ENCODE results near the gene DMXL2. TPM values are rescaled to one million over a fixed set of nuclear protein-coding genes. Genes with fewer than 3 reads are reported as not detected.

DMXL2 gene
- total RNA-seq, 1 experiment from 2014 or later = 10.9 TPM

- H2AFZ ChIP-seq (ENCODE audit: low read length) = peak overlapping the region; percentile 54; the same call in 1 of the 2 replicates
- TF ChIP-seq, protein P1, sequence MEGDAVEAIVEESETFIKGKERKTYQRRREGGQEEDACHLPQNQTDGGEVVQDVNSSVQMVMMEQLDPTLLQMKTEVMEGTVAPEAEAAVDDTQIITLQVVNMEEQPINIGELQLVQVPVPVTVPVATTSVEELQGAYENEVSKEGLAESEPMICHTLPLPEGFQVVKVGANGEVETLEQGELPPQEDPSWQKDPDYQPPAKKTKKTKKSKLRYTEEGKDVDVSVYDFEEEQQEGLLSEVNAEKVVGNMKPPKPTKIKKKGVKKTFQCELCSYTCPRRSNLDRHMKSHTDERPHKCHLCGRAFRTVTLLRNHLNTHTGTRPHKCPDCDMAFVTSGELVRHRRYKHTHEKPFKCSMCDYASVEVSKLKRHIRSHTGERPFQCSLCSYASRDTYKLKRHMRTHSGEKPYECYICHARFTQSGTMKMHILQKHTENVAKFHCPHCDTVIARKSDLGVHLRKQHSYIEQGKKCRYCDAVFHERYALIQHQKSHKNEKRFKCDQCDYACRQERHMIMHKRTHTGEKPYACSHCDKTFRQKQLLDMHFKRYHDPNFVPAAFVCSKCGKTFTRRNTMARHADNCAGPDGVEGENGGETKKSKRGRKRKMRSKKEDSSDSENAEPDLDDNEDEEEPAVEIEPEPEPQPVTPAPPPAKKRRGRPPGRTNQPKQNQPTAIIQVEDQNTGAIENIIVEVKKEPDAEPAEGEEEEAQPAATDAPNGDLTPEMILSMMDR (conservative IDR thresholded peaks at IDR 0.05; ENCODE audit: low read depth, low read length) = peak; percentile 72
- no peak for TF ChIP-seq EZH2phosphoT487 (IDR thresholded peaks at IDR 0.05; ENCODE audit: borderline replicate concordance, low read length)
- no peak overlapping the region for H3K4me2 ChIP-seq (ENCODE audit: low read length)
- H3K79me2 ChIP-seq (ENCODE audit: low read length) = no peaks in the 10 kb centered on the region
- intact Hi-C loops (cut with micrococcal nuclease) = loop anchor here (2.0 to 5.0 kb wide), 2 partner anchors 97 to 175 kb away; no protein-coding TSS in a partner anchor
- no peak overlapping the region for H3K27ac ChIP-seq (ENCODE audit: low read length)
- H3K4me3 ChIP-seq (ENCODE audit: low read length) = no peak overlapping the region
- ChIA-PET POLR2A (ENCODE audit: unreplicated experiment) (no interaction called here), CTCF (interaction anchor here (0.6 to 1.1 kb wide), 4 partner anchors 21 to 239 kb away, joined by 4 to 8 read pairs (median 6); no protein-coding TSS in a partner anchor)
- H3K4me1 ChIP-seq (ENCODE audit: insufficient read depth, low read length) = peaks cover 22% of the 10 kb centered on the region
- peaks cover 3% of the 10 kb centered on the region; the same call in 1 of the 2 replicates for H3K27me3 ChIP-seq (ENCODE audit: low read length)
- no peaks in the 10 kb centered on the region for H3K9me2 ChIP-seq (replicated peaks; ENCODE audit: low read length)
- DNase-seq (peak; percentile 54), ATAC-seq (peak; percentile 41; the same call in 1 of the 2 replicates)
- no TSS peak for BruUV-seq (replicated peaks)
- H3K9me3 ChIP-seq (ENCODE audit: low read length) = no peaks in the 10 kb centered on the region
- H3K9ac ChIP-seq (ENCODE audit: low read length) = no peak overlapping the region
- H4K20me1 ChIP-seq (ENCODE audit: low read length) = no peaks in the 10 kb centered on the region
- H3F3A ChIP-seq (ENCODE audit: low read length, unreplicated experiment) = no peaks in the 10 kb centered on the region
- H3K36me3 ChIP-seq (ENCODE audit: low read depth, low read length) = no peaks in the 10 kb centered on the region
These were observed 220.6 kb downstream of the DMXL2 start for GRCh38 chr15:51401872-51402517.

- POLR2A ChIA-PET (ENCODE audit: unreplicated experiment) = no interaction called here
- no peak for DNase-seq
- Histone ChIP-seq H3K4me2 (ENCODE audit: low read length) (no peak overlapping the region), H3K36me3 (ENCODE audit: low read depth, low read length) (no peaks in the 10 kb centered on the region), H4K20me1 (ENCODE audit: low read length) (no peaks in the 10 kb centered on the region), H3K4me3 (ENCODE audit: low read length) (no peak overlapping the region), H3K9ac (ENCODE audit: low read length) (no peak overlapping the region), H3F3A (ENCODE audit: low read length, unreplicated experiment) (no peaks in the 10 kb centered on the region), H2AFZ (ENCODE audit: low read length) (peak overlapping the region; percentile 54; the same call in 1 of the 2 replicates), H3K27ac (ENCODE audit: low read length) (no peak overlapping the region), H3K79me2 (ENCODE audit: low read length) (no peaks in the 10 kb centered on the region), H3K27me3 (ENCODE audit: low read length) (peaks cover 3% of the 10 kb centered on the region; the same call in 1 of the 2 replicates), H3K9me3 (ENCODE audit: low read length) (no peaks in the 10 kb centered on the region), H3K9me2 (replicated peaks; ENCODE audit: low read length) (no peaks in the 10 kb centered on the region), H3K4me1 (ENCODE audit: insufficient read depth, low read length) (peaks cover 20% of the 10 kb centered on the region)
- ATAC-seq = no peak
- CTCF ChIA-PET = interaction anchor here (0.6 to 1.1 kb wide), 4 partner anchors 20 to 238 kb away, joined by 4 to 8 read pairs (median 6); no protein-coding TSS in a partner anchor
- TF ChIP-seq, protein P1 (conservative IDR thresholded peaks at IDR 0.05; ENCODE audit: low read depth, low read length) = no peak
- TF ChIP-seq EZH2phosphoT487 (IDR thresholded peaks at IDR 0.05; ENCODE audit: borderline replicate concordance, low read length) = no peak
- no peak for TF ChIP-seq EZH2 (IDR thresholded peaks at IDR 0.05; ENCODE audit: low read length, unreplicated experiment)
- BruUV-seq (replicated peaks) = no TSS peak
- intact Hi-C loops (cut with micrococcal nuclease) = loop anchor here (5.0 kb wide), 1 partner anchor 174 kb away; no protein-coding TSS in a partner anchor
These were observed 221.4 kb downstream of the DMXL2 start for GRCh38 chr15:51401051-51401780.

Measured in PC-3 (cell line).